ENCODE measurements around the gene DBNDD2.

DBNDD2 gene

DNA sequence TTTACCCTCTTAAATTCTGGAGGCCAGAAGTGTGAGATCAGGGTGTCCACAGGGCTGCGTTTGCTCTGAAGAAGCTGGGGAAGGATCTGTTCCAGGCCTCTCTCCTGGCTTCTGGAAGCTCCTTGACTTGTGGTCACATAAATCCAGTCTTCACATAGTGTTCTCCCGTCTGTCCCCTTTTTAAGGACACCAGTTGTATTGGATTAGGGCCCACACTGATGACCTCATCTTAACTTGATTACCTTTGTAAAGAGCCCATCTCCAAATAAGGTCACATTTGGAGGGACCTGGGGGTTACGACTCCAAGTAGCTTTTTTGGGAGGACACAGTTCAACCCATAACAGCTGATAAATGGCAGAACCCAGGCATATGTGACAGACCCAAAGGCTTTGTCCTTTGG lies 41.4 kb downstream of the DBNDD2 start:
- no peak for DNase-seq (ENCODE audit: low spot score)

DNA sequence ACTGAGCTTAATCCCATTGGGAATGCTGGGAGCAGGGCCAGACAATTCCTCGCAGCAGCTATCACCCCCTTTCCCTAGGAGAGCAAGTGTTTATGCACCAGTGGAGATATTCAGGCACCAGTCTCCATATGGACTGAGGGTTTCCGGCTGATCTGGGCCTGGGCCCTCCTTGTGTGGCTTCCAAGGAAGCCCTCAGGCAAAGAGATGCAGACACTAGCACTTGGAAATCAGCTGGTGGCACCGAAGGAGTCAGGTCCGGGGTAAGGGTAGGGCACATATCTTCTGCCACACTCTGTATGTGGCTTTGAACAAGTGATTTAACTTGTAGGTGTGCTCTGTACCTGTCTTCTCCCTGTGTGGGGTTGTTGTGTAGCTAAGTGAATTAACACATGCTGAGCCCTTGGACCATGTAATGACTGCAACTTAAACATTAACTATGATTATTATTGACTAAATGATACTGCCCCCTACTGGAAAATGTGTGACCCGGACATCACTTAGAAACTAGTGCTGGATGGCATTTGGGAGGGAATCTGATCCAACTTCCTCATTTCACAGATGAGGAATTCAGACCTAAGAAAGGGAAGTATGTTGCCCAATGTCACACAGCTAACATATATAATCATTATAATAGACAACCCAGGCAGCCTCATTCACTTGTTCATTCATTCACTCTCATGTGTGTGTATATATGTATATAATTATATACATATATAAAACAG lies 42.2 kb downstream of the DBNDD2 start:
- peak; percentile 53 for DNase-seq (ENCODE audit: low spot score)

DNA sequence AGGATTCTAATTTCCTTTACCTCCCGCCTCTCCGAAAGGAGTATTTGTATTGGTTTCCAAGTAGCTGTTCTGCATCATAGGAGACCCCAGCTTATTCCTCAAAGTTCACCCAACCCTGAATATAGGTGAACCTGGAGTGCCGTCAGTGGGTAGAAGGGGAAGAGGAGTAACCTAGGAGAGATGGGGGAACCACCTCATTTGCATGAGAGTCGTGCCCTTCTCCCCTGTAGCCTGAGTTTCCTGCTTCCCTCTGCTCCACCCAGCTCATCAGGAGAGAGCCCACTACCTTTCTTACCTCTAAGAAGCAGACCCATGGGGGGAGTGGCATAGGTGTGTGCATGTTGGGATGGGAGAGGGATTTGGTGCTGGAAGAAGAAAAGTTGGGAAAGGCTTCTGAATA lies 44.1 kb downstream of the DBNDD2 start:
- DNase-seq (ENCODE audit: low spot score) = no peak

DNA sequence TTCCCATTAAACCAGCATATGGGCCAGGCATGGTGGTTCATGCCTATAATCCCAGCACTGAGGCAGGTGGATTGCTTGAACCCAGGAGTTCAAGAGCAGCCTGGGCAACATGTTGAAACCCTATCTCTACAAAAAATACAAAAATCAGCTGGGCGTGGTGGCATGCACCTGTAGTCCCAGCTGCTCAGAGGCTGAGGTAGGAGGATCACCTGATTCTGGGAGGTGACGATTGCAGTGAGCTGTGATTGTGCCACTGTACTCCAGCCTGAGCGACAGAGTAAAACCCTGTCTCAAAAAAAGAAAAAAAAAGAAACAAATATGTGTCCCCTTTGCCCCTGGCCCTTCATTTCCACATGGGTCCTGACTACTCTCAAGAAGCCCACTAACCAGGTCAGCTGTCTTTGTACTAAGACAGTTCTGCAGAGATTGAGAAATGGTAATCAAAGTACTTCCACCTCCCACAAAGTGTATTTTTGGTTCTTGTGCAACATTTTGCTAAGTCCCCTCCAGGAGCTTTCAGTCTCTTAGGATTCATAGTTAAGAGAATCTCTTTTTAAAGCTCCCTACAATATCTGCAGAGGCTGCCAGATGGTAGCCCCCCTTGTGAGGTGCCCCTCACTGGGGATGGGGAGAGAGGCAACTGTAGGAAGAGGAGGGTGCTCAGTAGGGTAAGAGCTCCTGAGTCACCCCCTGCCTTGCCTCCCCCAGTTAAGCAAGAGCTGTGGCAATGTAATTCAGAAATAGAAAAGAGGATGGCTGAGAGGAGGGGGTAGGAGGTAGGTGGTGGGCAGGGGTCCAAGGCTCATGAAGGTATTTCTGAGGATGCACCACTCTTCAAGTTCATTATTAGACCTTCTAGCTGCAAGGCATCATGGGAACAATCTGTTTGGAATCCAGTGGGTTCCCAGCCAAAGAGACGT lies 44.9 kb downstream of the DBNDD2 start:
- no peak for DNase-seq (ENCODE audit: low spot score)

DNA sequence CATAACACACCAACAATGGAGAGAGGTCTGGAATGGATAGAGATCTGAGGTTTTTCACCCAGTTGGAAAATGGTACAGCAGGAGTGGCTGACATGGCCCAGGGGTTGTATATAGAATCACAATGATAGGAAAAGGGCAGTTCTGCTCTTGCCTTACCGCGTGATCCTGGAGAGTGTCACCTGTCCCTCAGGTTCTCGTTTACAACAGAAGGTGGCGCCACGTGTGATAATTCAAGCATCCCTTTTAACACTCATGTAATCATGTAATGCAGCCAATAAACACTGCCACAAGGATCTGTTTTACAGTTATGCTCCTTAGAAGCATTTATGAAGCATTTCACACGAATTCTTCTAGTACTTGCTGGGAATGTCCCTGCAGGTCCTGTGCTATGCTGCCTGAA lies 48.5 kb downstream of the DBNDD2 start:
- peak; percentile 19 for DNase-seq (ENCODE audit: low spot score)

DNA sequence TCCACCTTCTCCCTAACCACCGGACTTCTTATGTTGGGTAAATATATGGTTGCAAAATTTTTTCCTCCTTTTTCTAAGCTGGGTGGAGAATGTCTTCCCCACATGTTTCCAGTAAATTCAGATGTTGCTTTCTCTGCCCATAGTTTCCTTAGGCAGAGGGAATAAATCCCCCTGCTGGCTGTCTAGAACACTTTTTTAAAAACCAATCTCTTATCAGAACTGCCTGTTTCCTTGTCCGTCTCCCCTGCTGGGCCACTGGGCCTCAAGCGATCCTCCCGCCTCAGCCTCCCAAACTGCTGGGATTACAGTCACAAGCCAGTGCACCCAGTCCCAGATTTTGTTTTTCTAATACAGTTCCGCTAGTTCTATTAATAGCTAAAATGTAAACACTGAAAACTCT lies 51.5 kb downstream of the DBNDD2 start:
- no peak for DNase-seq (ENCODE audit: low spot score)
